HEK293 (cell line): ENCODE measurements around the gene NCK2.

ENCODE experiments used
- KLF17 ChIP-seq: fragments of 450-650 bp; formaldehyde crosslinking; IDR thresholded peaks from 2 replicates; pipeline ENCODE4 v1.5.1; 2016; ENCODE audit warnings: missing biosample characterization, missing genetic modification characterization
- TF ChIP-seq, protein P1 (sequence below): fragments of 450-650 bp; formaldehyde crosslinking; IDR thresholded peaks from 2 replicates; pipeline ENCODE4 v1.5.1; 2016; ENCODE audit warnings: missing biosample characterization, missing genetic modification characterization

Gene NCK2

DNA sequence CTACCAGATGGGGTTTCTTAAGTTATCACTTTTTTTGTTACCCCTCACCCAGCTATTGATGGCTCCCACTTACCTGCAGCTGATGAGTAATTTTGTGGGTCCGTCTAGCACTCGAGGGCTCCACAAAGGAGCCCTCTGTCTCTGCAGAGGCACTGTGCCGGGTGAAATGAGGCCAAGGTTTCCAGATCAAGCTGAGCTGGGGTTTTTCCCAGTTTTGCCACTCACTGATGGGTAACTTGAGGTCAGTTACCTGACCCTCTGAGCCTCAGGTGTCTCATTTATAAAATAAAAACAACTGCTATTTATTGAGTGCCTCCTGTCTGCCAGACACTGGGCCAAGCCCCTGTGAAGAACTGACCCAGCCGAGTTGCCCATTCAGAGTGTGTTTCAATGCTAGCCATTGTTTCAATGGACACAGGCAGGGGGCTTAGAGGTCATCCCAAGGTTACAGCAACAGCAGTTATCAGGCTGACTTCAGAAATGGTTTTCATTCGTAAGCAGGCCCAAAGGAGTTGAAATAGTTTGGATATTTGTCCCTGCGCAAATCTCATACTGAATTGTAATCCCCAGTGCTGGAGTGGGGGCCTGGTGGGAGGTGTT lies 192.9 kb downstream of the NCK2 start (continued):
- TF ChIP-seq, protein P1, sequence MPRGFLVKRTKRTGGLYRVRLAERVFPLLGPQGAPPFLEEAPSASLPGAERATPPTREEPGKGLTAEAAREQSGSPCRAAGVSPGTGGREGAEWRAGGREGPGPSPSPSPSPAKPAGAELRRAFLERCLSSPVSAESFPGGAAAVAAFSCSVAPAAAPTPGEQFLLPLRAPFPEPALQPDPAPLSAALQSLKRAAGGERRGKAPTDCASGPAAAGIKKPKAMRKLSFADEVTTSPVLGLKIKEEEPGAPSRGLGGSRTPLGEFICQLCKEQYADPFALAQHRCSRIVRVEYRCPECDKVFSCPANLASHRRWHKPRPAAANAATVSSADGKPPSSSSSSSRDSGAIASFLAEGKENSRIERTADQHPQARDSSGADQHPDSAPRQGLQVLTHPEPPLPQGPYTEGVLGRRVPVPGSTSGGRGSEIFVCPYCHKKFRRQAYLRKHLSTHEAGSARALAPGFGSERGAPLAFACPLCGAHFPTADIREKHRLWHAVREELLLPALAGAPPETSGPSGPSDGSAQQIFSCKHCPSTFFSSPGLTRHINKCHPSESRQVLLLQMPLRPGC (tag by site-specific recombination), result no peak
- TF ChIP-seq KLF17 (tag by site-specific recombination), result no peak
